ENCODE results near the gene MFSD2B.
"Not testable (repeated sequence)": the region's sequence is repeated elsewhere in the genome, so short reads cannot be mapped to it uniquely, and the experiment has no call there.

The MFSD2B gene

GRCh38 chr2:24009680-24010476, at the start of gene MFSD2B:
Gene MFSD2B, plus strand, starts transcription at chr2:24010085. Its CDS starts 12 bp downstream, at chr2:24010097.
- peak; percentile 80 for TF ChIP-seq POLR2A (IDR thresholded peaks at IDR 0.05; ENCODE audit: low read length)
- TF ChIP-seq GATA1 (IDR thresholded peaks at IDR 0.05; ENCODE audit: low read depth, low read length): no peak
- DNase-seq: peak; percentile 87 to 91

GRCh38 chr2:23967846-23968245, 42.0 kb upstream of the MFSD2B start:
- no peak for DNase-seq
- TF ChIP-seq POLR2A (IDR thresholded peaks at IDR 0.05; ENCODE audit: low read length) (no peak), GATA1 (IDR thresholded peaks at IDR 0.05; ENCODE audit: low read depth, low read length) (no peak)

DNA sequence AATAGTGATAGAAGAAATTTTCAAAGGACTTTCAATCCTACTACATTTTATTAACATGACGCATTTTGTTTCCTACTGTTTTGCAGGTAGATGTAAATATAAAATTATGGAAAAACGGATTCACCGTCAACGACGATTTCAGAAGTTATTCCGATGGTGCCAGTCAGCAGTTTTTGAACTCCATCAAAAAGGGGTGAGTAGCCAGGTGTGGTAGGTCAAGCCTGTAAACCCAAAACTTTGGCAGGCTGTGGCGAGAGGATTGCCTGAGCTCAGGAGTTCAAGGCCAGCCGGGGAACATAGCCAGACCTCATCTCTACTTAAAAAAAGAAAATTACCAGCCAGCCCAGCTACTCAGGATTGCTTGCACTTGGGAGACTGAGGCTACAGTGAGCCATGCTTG, 33.0 kb upstream of the MFSD2B start:
- no peak for DNase-seq
- TF ChIP-seq GATA1 (IDR thresholded peaks at IDR 0.05; ENCODE audit: low read depth, low read length): no peak
- TF ChIP-seq POLR2A (IDR thresholded peaks at IDR 0.05; ENCODE audit: low read length): no peak

DNA sequence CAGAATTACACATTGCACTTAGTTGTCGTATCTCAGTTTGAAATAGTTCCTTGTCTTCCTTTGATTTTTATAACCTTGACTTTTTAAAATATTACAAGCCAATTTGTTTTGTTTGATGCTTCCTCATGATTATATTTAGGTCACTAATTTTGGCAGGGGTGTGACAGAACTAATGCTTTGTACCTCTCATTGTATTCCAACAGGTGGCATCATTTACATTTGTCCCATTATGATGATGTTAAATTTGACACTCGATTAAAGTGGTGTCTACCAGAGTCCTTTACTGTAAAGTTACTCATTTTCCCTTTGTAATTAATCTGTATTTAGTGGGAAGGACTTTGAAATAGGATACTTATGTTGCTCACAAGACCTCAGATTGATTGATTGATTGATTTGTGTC, 21.5 kb upstream of the MFSD2B start:
- TF ChIP-seq POLR2A (IDR thresholded peaks at IDR 0.05; ENCODE audit: low read length) (no peak), GATA1 (IDR thresholded peaks at IDR 0.05; ENCODE audit: low read depth, low read length) (no peak)
- peak; percentile 61 to 63 for DNase-seq

DNA sequence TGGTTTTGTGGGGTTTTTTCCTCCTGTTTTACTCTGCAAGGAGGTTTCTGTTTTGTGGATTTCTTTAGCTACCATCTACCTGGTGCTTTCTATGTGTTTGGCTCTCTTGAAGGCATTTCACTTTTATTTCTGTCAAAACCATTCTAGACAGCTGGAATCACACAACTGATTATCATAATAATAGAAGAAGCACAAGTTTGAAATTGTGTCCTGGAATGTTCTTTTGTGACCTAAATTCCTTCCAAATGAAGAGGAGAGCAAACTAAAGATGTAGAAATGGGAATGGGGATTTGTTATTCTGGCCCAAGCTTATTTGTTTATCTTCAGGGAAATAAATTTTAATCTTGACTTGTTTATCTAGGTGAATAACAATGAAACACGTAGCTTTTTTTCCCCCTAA, 17.0 kb upstream of the MFSD2B start:
- TF ChIP-seq GATA1 (IDR thresholded peaks at IDR 0.05; ENCODE audit: low read depth, low read length) (no peak), POLR2A (IDR thresholded peaks at IDR 0.05; ENCODE audit: low read length) (no peak)
- DNase-seq: no peak

GRCh38 chr2:23993736-23994269, 16.1 kb upstream of the MFSD2B start:
- no peak for TF ChIP-seq GATA1 (IDR thresholded peaks at IDR 0.05; ENCODE audit: low read depth, low read length)
- TF ChIP-seq POLR2A (IDR thresholded peaks at IDR 0.05; ENCODE audit: low read length): no peak
- no peak for DNase-seq

GRCh38 chr2:23994567-23994966, 15.3 kb upstream of the MFSD2B start:
- no peak for TF ChIP-seq GATA1 (IDR thresholded peaks at IDR 0.05; ENCODE audit: low read depth, low read length)
- no peak for TF ChIP-seq POLR2A (IDR thresholded peaks at IDR 0.05; ENCODE audit: low read length)
- no peak for DNase-seq

DNA sequence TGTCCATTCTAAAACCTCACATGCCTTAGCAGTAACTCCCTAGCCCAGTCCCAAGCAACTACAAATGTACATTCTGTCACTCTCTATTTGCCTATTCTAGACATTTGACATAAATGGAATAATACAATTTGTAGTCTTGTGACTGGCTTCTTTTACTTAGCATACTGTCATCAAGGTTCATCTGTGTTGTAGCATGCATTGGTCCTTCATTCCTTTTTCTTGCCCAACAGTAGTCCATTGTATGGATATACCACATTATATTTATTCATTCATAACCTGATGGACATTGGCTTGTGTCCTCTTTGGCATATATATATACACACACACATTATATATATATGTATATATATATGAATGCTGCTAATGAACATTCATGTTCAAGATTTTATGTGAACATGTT, 2.2 kb upstream of the MFSD2B start:
- TF ChIP-seq POLR2A (IDR thresholded peaks at IDR 0.05; ENCODE audit: low read length) (no peak), GATA1 (IDR thresholded peaks at IDR 0.05; ENCODE audit: low read depth, low read length) (no peak)
- DNase-seq: no peak

DNA sequence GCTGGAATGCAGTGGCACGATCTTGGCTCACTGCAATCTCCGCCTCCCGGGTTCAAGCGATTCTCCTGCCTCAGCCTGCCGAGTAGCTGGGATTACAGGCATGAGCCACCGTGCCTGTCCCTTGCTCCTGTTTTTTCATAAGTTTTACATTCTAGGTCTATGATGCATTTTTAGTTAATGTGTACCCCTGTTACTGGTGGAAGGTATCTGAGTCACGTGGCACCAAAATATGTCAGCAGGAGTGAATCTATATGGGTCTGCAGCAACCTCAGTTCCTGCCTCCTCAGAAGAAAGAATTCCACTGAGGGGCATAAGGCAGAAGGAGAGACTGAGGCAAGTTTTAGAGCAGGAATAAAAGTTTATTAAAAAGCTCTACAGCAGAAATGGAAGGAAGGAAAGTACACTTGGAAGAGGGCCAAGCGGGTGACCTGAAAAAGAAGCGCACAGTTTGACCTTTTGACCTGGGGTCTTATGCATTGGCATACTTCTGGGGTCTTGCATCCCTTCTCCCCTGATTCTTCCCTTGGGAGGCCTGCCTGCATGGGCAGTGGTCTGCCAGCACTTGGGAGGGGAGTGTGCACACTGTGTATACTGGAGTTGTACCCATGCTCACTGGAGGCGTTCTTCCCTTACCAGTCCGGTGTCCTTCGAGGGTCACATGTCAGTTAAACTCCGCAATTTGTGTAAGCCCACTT, 1.1 kb upstream of the MFSD2B start:
- TF ChIP-seq GATA1 (IDR thresholded peaks at IDR 0.05; ENCODE audit: low read depth, low read length) (no peak), POLR2A (IDR thresholded peaks at IDR 0.05; ENCODE audit: low read length) (no peak)
- no peak for DNase-seq

GRCh38 chr2:24009367-24009679, 562 bp upstream of the MFSD2B start:
- TF ChIP-seq POLR2A (IDR thresholded peaks at IDR 0.05; ENCODE audit: low read length): no peak
- no peak for TF ChIP-seq GATA1 (IDR thresholded peaks at IDR 0.05; ENCODE audit: low read depth, low read length)
- no peak for DNase-seq

DNA sequence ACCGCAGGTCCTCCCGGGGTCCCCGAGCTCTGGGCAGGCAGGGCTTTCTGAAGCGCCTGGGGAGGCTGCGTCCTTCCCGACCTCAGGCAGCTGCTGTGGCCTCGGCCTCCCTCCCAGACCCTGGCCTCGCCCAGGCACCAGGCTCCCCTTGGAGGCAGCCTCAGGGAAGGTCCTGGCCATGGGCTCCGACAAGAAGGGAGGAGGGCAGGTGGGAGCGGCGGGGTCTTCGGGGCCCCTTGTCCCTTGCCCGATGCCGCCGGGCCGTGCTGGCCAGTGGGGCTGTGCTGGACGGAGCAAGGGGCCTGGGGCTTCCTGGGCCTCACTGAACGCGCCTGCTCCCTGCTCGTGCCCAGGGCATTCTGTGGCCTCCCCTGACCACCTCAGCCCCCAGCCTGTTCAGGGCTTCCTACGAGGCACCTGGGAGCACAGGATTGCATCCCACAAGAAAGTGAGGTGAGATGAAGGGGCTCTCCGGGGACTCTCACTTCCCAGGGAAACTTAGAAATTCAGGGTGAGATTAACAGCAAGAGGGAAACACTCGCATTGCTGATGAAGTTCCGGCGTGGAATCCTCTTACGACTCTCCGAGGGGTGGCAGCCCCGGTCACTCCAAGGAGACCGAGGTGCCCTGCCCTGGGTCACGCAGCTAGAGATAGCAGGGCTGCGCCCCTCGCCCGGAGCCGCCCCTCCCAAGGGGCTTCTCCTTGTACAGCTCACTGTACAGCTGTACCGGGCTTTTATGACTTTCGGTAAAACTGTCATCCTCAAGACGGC, 778 bp downstream of the MFSD2B start:
- DNase-seq: peak; percentile 88 to 91
- no peak for TF ChIP-seq POLR2A (IDR thresholded peaks at IDR 0.05; ENCODE audit: low read length)
- no peak for TF ChIP-seq GATA1 (IDR thresholded peaks at IDR 0.05; ENCODE audit: low read depth, low read length)

- TF ChIP-seq GATA1 (IDR thresholded peaks at IDR 0.05; ENCODE audit: low read depth, low read length) (peak; percentile 90), POLR2A (IDR thresholded peaks at IDR 0.05; ENCODE audit: low read length) (peak; percentile 96)
- peak; percentile 97 to 99 for DNase-seq
These were observed 1.6 kb downstream of the MFSD2B start for GRCh38 chr2:24011250-24012104.

- DNase-seq: peak in 1 of 2 experiments; percentile 60
- TF ChIP-seq GATA1 (IDR thresholded peaks at IDR 0.05; ENCODE audit: low read depth, low read length) (no peak), POLR2A (IDR thresholded peaks at IDR 0.05; ENCODE audit: low read length) (no peak)
These were observed 2.8 kb downstream of the MFSD2B start for GRCh38 chr2:24012521-24013188.

DNA sequence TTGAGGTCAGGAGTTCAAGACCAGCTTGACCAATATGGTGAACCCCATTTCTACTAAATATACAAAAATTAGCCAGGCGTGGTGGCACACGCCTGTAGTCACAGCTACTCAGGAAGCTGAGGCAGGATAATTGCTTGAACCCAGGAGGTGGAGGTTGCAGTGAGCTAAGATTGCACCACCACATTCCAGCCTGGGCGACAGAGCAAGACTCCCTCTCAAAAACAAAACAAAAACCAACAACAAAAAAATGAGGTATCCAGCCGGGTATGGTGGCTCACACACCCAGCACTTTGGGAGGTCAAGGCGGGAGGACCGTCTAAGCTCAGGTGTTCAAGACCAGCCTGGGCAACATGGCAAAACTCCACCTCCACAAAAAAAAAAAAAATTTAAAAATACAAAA, 5.0 kb downstream of the MFSD2B start:
- not testable (repeated sequence) for DNase-seq
